Measurements from ENCODE around the gene SHISA7. TPM values are rescaled to one million over a fixed set of nuclear protein-coding genes. Genes with fewer than 3 reads are reported as not detected.

Gene SHISA7
- total RNA-seq: under 0.01 TPM in 1 of 2 replicates, not detected in the other

GRCh38 chr19:55443045-55443823, at the start of gene SHISA7:
Gene SHISA7, minus strand, starts transcription at chr19:55443300. Its CDS starts 437 bp downstream, at chr19:55442863.

GRCh38 chr19:55487924-55488687, 45.0 kb upstream of the SHISA7 start, which contains the start of gene SSC5D:
Gene SSC5D, plus strand, starts transcription at chr19:55488436. Its CDS starts 154 bp downstream, at chr19:55488590.

GRCh38 chr19:55484593-55485438, 41.7 kb upstream of the SHISA7 start, which contains the start of gene NAT14:
Gene NAT14, plus strand, starts transcription at chr19:55485188. Its CDS starts 521 bp downstream, at chr19:55485709.

GRCh38 chr19:55476100-55476775, 33.1 kb upstream of the SHISA7 start, which contains the start of gene ZNF628:
Gene ZNF628, plus strand, starts transcription at chr19:55476617. Its CDS starts 3,294 bp downstream, at chr19:55479911.

GRCh38 chr19:55464662-55465054, 21.6 kb upstream of the SHISA7 start, which contains the start of gene C19orf85:
Gene C19orf85, minus strand, starts transcription at chr19:55464751. Its CDS starts 197 bp downstream, at chr19:55464554.

GRCh38 chr19:55461259-55461973, 18.3 kb upstream of the SHISA7 start, which contains the start of gene ISOC2:
Gene ISOC2, minus strand, starts transcription at chr19:55461642. Its CDS starts 5,156 bp downstream, at chr19:55456486.

GRCh38 chr19:55407550-55407799, 35.6 kb downstream of the SHISA7 start, which contains the start of gene UBE2S:
Gene UBE2S, minus strand, starts transcription at chr19:55407788. Its CDS starts 199 bp downstream, at chr19:55407589.

GRCh38 chr19:55385724-55386492, 57.2 kb downstream of the SHISA7 start, which contains the start of gene RPL28:
Gene RPL28, plus strand, starts transcription at chr19:55385932. Its CDS starts 426 bp downstream, at chr19:55386358.

GRCh38 chr19:55384131-55384919, 58.8 kb downstream of the SHISA7 start, which contains the start of gene TMEM238:
Gene TMEM238, minus strand, starts transcription at chr19:55384292. Its CDS starts 33 bp downstream, at chr19:55384259.

Other genes with a start within 250 kb of the SHISA7 start
- 4.5 and 10.9 TPM in 2 replicates for gene PTPRH, start 233.8 kb downstream of the SHISA7 start, total RNA-seq
- gene TMEM86B, start 214.5 kb downstream of the SHISA7 start, total RNA-seq: 2.2 and 2.3 TPM in 2 replicates
- 33.6 and 48.0 TPM in 2 replicates for gene PPP6R1, start 184.3 kb downstream of the SHISA7 start, total RNA-seq
- 28.8 and 39.3 TPM in 2 replicates for gene HSPBP1, start 163.2 kb downstream of the SHISA7 start, total RNA-seq
- 4.0 and 5.2 TPM in 2 replicates for gene BRSK1, start 159.3 kb downstream of the SHISA7 start, total RNA-seq
- not detected in 2 replicates for gene TMEM150B, start 118.0 kb downstream of the SHISA7 start, total RNA-seq
- gene KMT5C, start 103.4 kb downstream of the SHISA7 start, total RNA-seq: 9.0 and 10.1 TPM in 2 replicates
- gene COX6B2, start 88.6 kb downstream of the SHISA7 start, total RNA-seq: not detected in 2 replicates
- gene GARIN5B, start 80.0 kb downstream of the SHISA7 start, total RNA-seq: not detected in 2 replicates
- gene IL11, start 72.8 kb downstream of the SHISA7 start, total RNA-seq: 2.6 and 3.6 TPM in 2 replicates
- not detected in 2 replicates for gene TMEM190, start 66.5 kb downstream of the SHISA7 start, total RNA-seq
- gene TMEM238, start 59.0 kb downstream of the SHISA7 start, total RNA-seq: 0.58 and 0.83 TPM in 2 replicates
- gene RPL28, start 57.4 kb downstream of the SHISA7 start, total RNA-seq: 190 and 286 TPM in 2 replicates
- 53.1 and 144 TPM in 2 replicates for gene UBE2S, start 35.5 kb downstream of the SHISA7 start, total RNA-seq
- 51.3 TPM in 2 replicates for gene ISOC2, start 18.3 kb upstream of the SHISA7 start, total RNA-seq
- not detected in 2 replicates for gene C19orf85, start 21.5 kb upstream of the SHISA7 start, total RNA-seq
- 1.6 and 3.3 TPM in 2 replicates for gene ZNF628, start 33.3 kb upstream of the SHISA7 start, total RNA-seq
- gene NAT14, start 41.9 kb upstream of the SHISA7 start, total RNA-seq: 18.7 and 20.8 TPM in 2 replicates
- gene SSC5D, start 45.1 kb upstream of the SHISA7 start, total RNA-seq: 14.4 and 47.6 TPM in 2 replicates
- 0.17 TPM in 1 of 2 replicates, not detected in the other for gene SBK2, start 93.8 kb upstream of the SHISA7 start, total RNA-seq
- gene SBK3, start 102.2 kb upstream of the SHISA7 start, total RNA-seq: 0.44 TPM in 1 of 2 replicates, not detected in the other
- gene ZNF579, start 137.5 kb upstream of the SHISA7 start, total RNA-seq: 5.2 and 9.3 TPM in 2 replicates
- 3.8 and 5.2 TPM in 2 replicates for gene FIZ1, start 156.2 kb upstream of the SHISA7 start, total RNA-seq
- 8.9 and 21.0 TPM in 2 replicates for gene ZNF524, start 157.0 kb upstream of the SHISA7 start, total RNA-seq
- 3.5 and 3.9 TPM in 2 replicates for gene ZNF865, start 162.3 kb upstream of the SHISA7 start, total RNA-seq
- 4.7 and 4.8 TPM in 2 replicates for gene ZNF784, start 181.3 kb upstream of the SHISA7 start, total RNA-seq
- gene ZNF580, start 197.7 kb upstream of the SHISA7 start, total RNA-seq: 4.2 and 6.3 TPM in 2 replicates
- 17.2 and 31.8 TPM in 2 replicates for gene ZNF581, start 200.3 kb upstream of the SHISA7 start, total RNA-seq
- 12.8 and 13.4 TPM in 2 replicates for gene CCDC106, start 204.9 kb upstream of the SHISA7 start, total RNA-seq
- 100 and 116 TPM in 2 replicates for gene U2AF2, start 211.7 kb upstream of the SHISA7 start, total RNA-seq
- 83.7 and 153 TPM in 2 replicates for gene EPN1, start 231.9 kb upstream of the SHISA7 start, total RNA-seq